ENCODE results near the gene LSP1.

LSP1 gene

GRCh38 chr11:1924646-1925372 is 71.9 kb downstream of the LSP1 start:
- TF ChIP-seq, protein P1, sequence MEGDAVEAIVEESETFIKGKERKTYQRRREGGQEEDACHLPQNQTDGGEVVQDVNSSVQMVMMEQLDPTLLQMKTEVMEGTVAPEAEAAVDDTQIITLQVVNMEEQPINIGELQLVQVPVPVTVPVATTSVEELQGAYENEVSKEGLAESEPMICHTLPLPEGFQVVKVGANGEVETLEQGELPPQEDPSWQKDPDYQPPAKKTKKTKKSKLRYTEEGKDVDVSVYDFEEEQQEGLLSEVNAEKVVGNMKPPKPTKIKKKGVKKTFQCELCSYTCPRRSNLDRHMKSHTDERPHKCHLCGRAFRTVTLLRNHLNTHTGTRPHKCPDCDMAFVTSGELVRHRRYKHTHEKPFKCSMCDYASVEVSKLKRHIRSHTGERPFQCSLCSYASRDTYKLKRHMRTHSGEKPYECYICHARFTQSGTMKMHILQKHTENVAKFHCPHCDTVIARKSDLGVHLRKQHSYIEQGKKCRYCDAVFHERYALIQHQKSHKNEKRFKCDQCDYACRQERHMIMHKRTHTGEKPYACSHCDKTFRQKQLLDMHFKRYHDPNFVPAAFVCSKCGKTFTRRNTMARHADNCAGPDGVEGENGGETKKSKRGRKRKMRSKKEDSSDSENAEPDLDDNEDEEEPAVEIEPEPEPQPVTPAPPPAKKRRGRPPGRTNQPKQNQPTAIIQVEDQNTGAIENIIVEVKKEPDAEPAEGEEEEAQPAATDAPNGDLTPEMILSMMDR (conservative IDR thresholded peaks at IDR 0.05; ENCODE audit: low read depth): no peak
- CTCF ChIA-PET: no interaction called here
- H3K27ac ChIP-seq: peak overlapping the region; percentile 77
- no peak for DNase-seq (ENCODE audit: low spot score)
- POLR2A ChIA-PET (ENCODE audit: low non-redundant PET): no interaction called here

GRCh38 chr11:1925373-1926155 is 72.7 kb downstream of the LSP1 start:
- ChIA-PET CTCF (no interaction called here), POLR2A (ENCODE audit: low non-redundant PET) (no interaction called here)
- TF ChIP-seq, protein P1 (conservative IDR thresholded peaks at IDR 0.05; ENCODE audit: low read depth): no peak
- peak overlapping the region; percentile 77 for H3K27ac ChIP-seq
- DNase-seq (ENCODE audit: low spot score): no peak

DNA sequence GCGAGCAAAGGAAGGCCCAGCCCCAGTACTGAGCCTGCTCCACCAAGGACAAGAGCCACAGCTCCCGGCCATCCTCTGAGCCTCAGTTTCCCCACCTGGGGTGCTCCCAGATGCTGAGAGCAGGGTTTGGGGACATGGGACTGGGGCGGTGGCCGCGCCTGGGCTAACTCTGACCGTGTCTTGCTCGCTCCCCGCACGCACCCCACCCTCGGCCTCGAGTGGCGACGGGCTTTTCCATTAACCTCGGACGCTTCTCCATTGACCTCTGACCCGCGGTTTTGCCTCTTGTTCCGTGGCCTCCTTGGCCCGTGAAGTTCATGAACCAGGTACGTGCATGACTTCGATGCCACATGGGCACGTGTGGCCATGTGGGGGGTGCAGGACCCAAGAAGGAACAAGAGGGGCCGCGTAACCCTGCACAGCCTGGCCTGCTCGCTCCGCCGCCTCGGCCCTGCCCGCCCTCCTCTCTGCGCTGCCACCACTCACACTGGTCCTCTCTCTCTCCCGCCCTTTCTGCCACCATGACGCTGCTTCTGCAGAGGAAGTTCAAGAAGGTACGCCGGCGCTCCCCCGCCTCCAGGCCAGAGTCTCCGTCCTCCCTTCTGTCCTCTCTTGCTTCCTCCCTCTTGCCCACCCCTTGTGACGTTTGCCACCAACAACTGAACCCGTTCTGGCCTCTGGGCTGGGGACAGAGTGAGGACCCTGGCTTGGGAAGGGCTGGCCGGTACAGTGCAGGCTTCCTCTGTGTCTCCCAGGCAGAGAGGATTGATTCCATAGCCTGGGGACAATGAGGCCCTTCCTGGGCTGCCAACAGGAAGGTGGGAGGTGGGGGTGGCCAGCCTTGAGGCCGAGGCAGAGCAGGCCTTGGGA is 73.5 kb downstream of the LSP1 start:
- H3K27ac ChIP-seq: peak overlapping the region; percentile 77
- ChIA-PET POLR2A (ENCODE audit: low non-redundant PET) (no interaction called here), CTCF (interaction anchor here (1.2 kb wide), 1 partner anchor 50 kb away, joined by 6 read pairs; no protein-coding TSS in a partner anchor)
- TF ChIP-seq, protein P1 (conservative IDR thresholded peaks at IDR 0.05; ENCODE audit: low read depth): no peak
- DNase-seq (ENCODE audit: low spot score): no peak

- POLR2A ChIA-PET (ENCODE audit: low non-redundant PET): no interaction called here
- TF ChIP-seq, protein P1 (conservative IDR thresholded peaks at IDR 0.05; ENCODE audit: low read depth): no peak
- DNase-seq (ENCODE audit: low spot score): no peak
- CTCF ChIA-PET: interaction anchor here (1.2 kb wide), 1 partner anchor 51 kb away, joined by 6 read pairs; no protein-coding TSS in a partner anchor
- peak overlapping the region; percentile 68 for H3K27ac ChIP-seq
These were observed 74.4 kb downstream of the LSP1 start for GRCh38 chr11:1927026-1927847.

- ChIA-PET POLR2A (ENCODE audit: low non-redundant PET) (no interaction called here), CTCF (interaction anchor here (1.2 kb wide), 1 partner anchor 51 kb away, joined by 6 read pairs; no protein-coding TSS in a partner anchor)
- no peak for DNase-seq (ENCODE audit: low spot score)
- TF ChIP-seq, protein P1 (conservative IDR thresholded peaks at IDR 0.05; ENCODE audit: low read depth): no peak
- H3K27ac ChIP-seq: peak overlapping the region; percentile 68
These were observed 75.1 kb downstream of the LSP1 start for GRCh38 chr11:1927848-1928469.

All from RWPE1 (cell line).